Measurements from ENCODE around the gene TRIM71. TPM values are rescaled to one million over a fixed set of nuclear protein-coding genes. Genes with fewer than 3 reads are reported as not detected.
"Not testable (repeated sequence)": the region's sequence is repeated elsewhere in the genome, so short reads cannot be mapped to it uniquely, and the experiment has no call there.

Gene TRIM71
- total and polyA plus RNA-seq, 2 experiments from 2014 or later: under 0.01 to 0.03 TPM

DNA sequence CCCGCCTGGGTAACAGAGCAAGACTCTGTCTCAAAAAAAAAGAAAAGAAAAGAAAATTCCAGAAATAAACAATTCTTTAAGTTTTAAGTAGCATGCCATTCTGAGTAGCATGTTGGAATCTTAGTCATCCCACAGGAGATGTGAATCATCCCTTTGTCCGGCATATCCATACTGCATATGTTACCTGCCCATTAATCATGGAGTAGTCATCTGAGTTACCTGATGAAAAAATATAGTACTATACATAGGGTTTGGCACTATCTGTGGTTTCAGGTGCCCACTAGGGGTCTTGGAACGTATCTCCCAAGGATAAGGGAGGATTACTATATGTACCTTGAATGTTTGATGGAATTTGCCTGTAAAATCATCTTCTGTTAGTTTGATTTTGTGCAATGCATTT lies 127.3 kb downstream of the TRIM71 start:
- H3K9ac ChIP-seq: no peak overlapping the region
- no peaks in the 10 kb centered on the region for H3K9me3 ChIP-seq (ENCODE audit: low read depth)
- H3K4me1 ChIP-seq (ENCODE audit: insufficient read depth): no peaks in the 10 kb centered on the region
- H3K27me3 ChIP-seq (replicated peaks; ENCODE audit: insufficient read depth): no peaks in the 10 kb centered on the region
- no peak overlapping the region for H3K27ac ChIP-seq
- in situ Hi-C loops (cut with MboI): no loop called here
- no peak overlapping the region for H3K4me2 ChIP-seq (ENCODE audit: unreplicated experiment)
- 28 to 31% methylated on average over 3 of the region's 3 CpGs for WGBS, 2 experiments (ENCODE audit: low coverage in 1 of 2, low lambda C conversion rate in 2 of 2, missing lambda C conversion rate in 2 of 2)
- no peaks in the 10 kb centered on the region for H4K20me1 ChIP-seq (ENCODE audit: insufficient read depth)
- TF ChIP-seq EZH2 (IDR thresholded peaks at IDR 0.05; ENCODE audit: insufficient read depth, poor library complexity, severe bottlenecking) (no peak), EZH2phosphoT487 (IDR thresholded peaks at IDR 0.05; ENCODE audit: insufficient read depth, low read depth) (no peak)
- H3K4me3 ChIP-seq: no peak overlapping the region
- no peaks in the 10 kb centered on the region for H3K36me3 ChIP-seq (ENCODE audit: low read depth)
- no peaks in the 10 kb centered on the region for H3K79me2 ChIP-seq (ENCODE audit: insufficient read depth)
- H3K9me2 ChIP-seq (ENCODE audit: insufficient read depth): no peaks in the 10 kb centered on the region
- peak; percentile 48 for DNase-seq
- H2AFZ ChIP-seq: no peak overlapping the region
- no peaks in the 10 kb centered on the region for H3F3A ChIP-seq (ENCODE audit: insufficient read depth)

DNA sequence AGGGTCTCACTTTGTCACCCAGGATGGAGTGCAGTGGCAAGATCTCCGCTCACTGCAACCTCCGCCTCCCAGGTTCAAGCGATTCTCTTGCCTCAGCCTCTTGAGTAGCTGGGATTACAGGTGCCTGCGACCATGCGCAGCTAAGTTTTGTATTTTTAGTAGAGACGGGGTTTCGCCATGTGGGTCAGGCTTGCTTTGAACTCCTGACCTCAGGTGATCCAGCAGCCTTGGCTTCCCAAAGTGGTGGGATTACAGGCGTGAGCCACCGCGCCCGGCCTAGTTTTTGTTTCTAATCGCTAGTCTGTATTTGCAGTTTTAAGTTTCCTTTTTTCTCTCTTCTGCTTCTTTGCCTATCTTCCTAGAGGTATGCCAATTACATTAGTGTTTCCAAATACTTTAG lies 127.8 kb downstream of the TRIM71 start:
- H3K9ac ChIP-seq; H3K79me2 ChIP-seq (ENCODE audit: insufficient read depth); H4K20me1 ChIP-seq (ENCODE audit: insufficient read depth); H3K27me3 ChIP-seq (replicated peaks; ENCODE audit: insufficient read depth); DNase-seq; H2AFZ ChIP-seq; H3K4me1 ChIP-seq (ENCODE audit: insufficient read depth); H3F3A ChIP-seq (ENCODE audit: insufficient read depth); H3K36me3 ChIP-seq (ENCODE audit: low read depth); H3K9me3 ChIP-seq (ENCODE audit: low read depth); H3K27ac ChIP-seq; H3K4me3 ChIP-seq; in situ Hi-C loops (cut with MboI); H3K4me2 ChIP-seq (ENCODE audit: unreplicated experiment); H3K9me2 ChIP-seq (ENCODE audit: insufficient read depth): not testable (repeated sequence)
- 84 to 87% methylated on average over 11 to 12 of the region's 12 CpGs for WGBS, 2 experiments (ENCODE audit: low coverage in 1 of 2, low lambda C conversion rate in 2 of 2, missing lambda C conversion rate in 2 of 2)

DNA sequence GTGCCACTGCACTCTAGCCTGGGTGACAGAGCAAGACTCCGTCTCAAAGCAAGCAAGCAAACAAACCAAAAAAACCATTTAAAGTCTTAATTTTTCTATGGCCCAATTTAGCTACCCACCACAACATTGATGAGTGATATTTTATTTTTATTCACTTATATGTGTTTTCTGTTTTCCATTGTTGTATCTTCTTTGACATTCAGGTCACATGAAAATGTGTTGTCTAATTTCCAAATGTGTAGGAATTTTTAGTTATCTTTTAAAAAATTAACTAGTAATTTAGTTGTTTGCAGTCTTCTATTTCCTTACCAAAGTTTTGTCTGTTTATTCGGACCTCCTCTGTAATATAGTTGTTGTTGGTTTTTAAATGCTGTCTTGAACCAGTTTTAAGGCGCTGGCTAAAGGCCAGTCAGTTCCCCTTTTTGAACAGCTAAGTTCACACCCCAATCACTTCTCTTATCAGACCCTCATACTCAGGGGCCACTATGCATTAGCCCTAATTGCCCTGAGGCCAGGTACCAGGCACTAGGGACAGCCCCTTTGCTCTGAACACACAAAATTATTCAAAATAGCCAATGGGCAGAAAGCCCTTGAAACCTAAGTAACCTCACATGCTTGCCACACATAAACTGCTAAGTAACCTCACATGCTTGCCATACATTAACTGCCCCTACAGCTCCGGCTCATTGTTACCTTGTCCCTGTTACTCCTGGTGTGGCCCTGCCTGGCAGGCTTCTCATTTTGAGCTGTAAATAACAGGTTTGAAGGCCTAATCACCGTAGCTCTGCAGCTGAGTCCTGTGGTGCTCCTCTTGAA lies 129.4 kb downstream of the TRIM71 start:
- Histone ChIP-seq H3K79me2 (ENCODE audit: insufficient read depth) (no peaks in the 10 kb centered on the region), H3K4me3 (no peak overlapping the region), H3K27ac (no peak overlapping the region), H3K9me3 (ENCODE audit: low read depth) (no peaks in the 10 kb centered on the region), H2AFZ (no peak overlapping the region), H3K4me1 (ENCODE audit: insufficient read depth) (no peaks in the 10 kb centered on the region), H3F3A (ENCODE audit: insufficient read depth) (no peaks in the 10 kb centered on the region), H3K36me3 (ENCODE audit: low read depth) (no peaks in the 10 kb centered on the region), H3K27me3 (replicated peaks; ENCODE audit: insufficient read depth) (no peaks in the 10 kb centered on the region), H3K9ac (no peak overlapping the region), H3K9me2 (ENCODE audit: insufficient read depth) (no peaks in the 10 kb centered on the region), H4K20me1 (ENCODE audit: insufficient read depth) (no peaks in the 10 kb centered on the region), H3K4me2 (ENCODE audit: unreplicated experiment) (no peak overlapping the region)
- WGBS, 2 experiments (ENCODE audit: low coverage in 1 of 2, low lambda C conversion rate in 2 of 2, missing lambda C conversion rate in 2 of 2): 67 to 73% methylated on average over 5 of the region's 5 CpGs
- DNase-seq: no peak
- TF ChIP-seq EZH2 (IDR thresholded peaks at IDR 0.05; ENCODE audit: insufficient read depth, poor library complexity, severe bottlenecking) (no peak), EZH2phosphoT487 (IDR thresholded peaks at IDR 0.05; ENCODE audit: insufficient read depth, low read depth) (no peak)
- in situ Hi-C loops (cut with MboI): no loop called here

Other genes with a start within 250 kb of the TRIM71 start
- gene DYNC1LI1, start 247.1 kb upstream of the TRIM71 start, total RNA-seq (2014; rRNA removed; shearing (Covaris generic)): 33.4 and 40.5 TPM in 2 replicates
- 35.0 and 36.7 TPM in 2 replicates for gene DYNC1LI1, start 247.1 kb upstream of the TRIM71 start, polyA plus RNA-seq (2016; fragmentation: Nextera tagmentation; extraction: Ambion mirVana)
- gene CNOT10, start 132.8 kb upstream of the TRIM71 start, total RNA-seq (2014; rRNA removed; shearing (Covaris generic)): 13.0 and 19.5 TPM in 2 replicates
- gene CNOT10, start 132.8 kb upstream of the TRIM71 start, polyA plus RNA-seq (2016; fragmentation: Nextera tagmentation; extraction: Ambion mirVana): 15.2 and 18.3 TPM in 2 replicates
- not detected in 2 replicates for gene CCR4, start 133.6 kb downstream of the TRIM71 start, total RNA-seq (2014; rRNA removed; shearing (Covaris generic))
- gene CCR4, start 133.6 kb downstream of the TRIM71 start, polyA plus RNA-seq (2016; fragmentation: Nextera tagmentation; extraction: Ambion mirVana): not detected in 2 replicates

Measured in GM23248 (cell line).